Retinal pigment epithelial cell (primary cell): Measurements from ENCODE around the gene ASAP2.
A peak's percentile ranks its signal among the peaks of the same experiment; 100 is the strongest.

Experiments
- DNase-seq: peaks from one replicate; pipeline ENCODE4 v3.0.0-alpha.2; 2010; ENCODE audit warnings: low read depth
- H3K4me3 ChIP-seq: 2 replicates; pipeline ENCODE4 v1.5.1; 2011; ENCODE audit warnings: mild to moderate bottlenecking, low read length, control low read depth, moderate library complexity
- TF ChIP-seq, protein P1 (sequence below): conservative IDR thresholded peaks from 2 replicates; pipeline ENCODE4 v1.5.1; 2011; ENCODE audit warnings: low read depth, low read length, control low read depth, inconsistent platforms

Gene ASAP2

DNA sequence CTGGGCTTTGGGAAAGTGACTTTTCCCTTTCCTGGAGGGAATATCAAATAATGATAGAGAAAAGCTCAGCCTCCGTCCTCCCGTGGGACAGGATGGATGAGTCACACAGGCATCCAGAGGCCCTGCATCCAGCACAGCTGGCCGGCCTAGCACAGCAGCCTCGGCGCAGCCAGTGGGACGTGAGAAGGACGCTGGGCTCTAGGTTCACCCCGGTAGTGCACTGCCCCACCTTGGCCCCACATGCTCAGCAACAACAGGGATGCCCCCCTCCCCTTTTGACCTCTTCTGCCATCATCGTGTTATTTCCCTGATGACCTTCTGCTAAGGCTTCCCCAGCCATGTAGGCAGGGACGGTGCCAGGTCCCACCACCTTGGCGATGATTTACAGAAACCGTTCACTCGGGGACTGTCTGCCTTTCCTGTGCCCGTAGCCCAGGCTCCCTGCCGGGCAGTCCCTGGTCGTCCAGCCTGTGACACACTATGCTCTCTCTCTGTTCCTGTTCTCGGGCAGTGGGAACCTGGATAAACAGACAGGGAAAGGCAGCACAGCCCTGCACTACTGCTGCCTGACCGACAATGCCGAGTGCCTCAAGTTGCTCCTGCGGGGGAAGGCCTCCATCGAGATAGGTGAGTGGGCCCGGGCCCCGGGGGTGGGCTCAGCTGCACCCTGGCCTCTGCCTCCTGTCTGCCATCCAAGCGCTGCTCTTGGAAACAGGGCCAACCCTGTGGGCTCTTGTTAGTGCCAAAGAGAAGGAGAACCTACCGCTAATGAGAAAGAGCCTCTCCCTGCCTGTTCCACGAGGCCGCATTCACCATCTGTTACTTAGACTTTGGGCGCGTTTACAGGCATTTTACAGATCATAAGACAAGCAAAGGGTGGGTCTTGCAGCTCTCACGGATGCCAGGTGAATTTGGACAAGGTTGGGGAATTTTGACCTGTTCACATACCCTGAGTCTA is 172.1 kb downstream of the ASAP2 start:
- TF ChIP-seq, protein P1, sequence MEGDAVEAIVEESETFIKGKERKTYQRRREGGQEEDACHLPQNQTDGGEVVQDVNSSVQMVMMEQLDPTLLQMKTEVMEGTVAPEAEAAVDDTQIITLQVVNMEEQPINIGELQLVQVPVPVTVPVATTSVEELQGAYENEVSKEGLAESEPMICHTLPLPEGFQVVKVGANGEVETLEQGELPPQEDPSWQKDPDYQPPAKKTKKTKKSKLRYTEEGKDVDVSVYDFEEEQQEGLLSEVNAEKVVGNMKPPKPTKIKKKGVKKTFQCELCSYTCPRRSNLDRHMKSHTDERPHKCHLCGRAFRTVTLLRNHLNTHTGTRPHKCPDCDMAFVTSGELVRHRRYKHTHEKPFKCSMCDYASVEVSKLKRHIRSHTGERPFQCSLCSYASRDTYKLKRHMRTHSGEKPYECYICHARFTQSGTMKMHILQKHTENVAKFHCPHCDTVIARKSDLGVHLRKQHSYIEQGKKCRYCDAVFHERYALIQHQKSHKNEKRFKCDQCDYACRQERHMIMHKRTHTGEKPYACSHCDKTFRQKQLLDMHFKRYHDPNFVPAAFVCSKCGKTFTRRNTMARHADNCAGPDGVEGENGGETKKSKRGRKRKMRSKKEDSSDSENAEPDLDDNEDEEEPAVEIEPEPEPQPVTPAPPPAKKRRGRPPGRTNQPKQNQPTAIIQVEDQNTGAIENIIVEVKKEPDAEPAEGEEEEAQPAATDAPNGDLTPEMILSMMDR: no peak
- no peak overlapping the region for H3K4me3 ChIP-seq
- DNase-seq: no peak

DNA sequence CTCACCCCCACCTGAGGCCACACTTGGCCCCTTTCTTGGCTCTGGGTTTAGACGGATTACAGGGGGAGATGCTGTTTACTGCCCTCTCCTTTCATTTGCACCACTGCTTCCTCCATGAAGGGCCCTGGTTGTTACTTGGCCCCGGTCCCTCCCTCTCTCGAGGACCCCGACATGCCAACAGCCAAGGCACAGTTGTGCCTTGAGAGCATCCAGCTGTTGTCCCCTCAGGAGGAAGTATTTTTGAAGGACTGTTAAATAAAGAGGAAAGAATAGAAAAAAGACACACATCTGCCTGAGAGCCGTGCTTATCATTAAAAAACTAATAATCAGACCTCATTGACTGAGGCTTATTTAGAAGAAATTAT is 172.8 kb downstream of the ASAP2 start:
- DNase-seq: no peak
- TF ChIP-seq, protein P1: no peak
- H3K4me3 ChIP-seq: no peak overlapping the region

DNA sequence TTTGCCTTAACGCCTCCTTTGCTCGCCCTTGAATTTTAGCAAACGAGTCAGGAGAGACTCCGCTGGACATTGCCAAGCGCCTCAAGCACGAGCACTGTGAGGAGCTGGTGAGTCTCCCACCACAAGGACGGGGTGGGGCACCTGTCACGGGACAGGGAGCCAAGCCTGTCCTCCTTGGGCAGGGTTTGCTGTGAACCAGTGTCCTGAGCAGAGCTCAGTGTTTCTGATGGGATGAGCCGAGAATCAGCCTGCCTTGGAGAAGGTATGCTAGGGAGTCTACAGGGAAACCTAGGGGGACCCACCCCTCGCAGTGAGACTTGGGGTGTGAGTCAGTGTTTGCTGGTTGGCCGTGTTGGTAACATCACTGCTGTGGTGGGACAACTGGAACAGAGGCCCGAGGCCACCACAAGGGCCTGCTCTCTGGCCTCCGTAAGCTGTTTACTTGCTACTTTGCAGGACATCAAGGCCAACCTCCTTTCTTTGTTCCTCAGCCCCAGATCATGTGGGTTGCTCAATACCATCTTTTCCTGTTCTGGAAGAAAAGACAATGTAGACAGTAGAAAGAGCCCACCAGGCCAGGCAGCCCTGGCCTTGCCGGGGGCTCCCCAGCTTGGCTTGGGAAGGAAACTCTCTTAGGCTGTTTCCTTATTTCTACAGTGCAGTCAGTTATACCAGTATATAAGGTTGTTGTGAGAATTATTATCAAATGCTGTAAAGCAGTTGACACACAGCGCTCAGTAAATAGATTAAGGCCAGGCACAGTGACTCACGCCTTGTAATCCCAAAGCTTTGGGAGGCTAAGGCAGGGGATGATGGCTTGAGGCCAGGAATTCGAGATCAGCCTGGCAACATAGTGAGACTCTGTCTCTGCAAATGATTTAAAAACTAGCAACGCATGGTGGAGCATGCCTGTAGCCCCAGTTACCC is 174.4 kb downstream of the ASAP2 start:
- peak; percentile 98 for DNase-seq
- TF ChIP-seq, protein P1: no peak

DNA sequence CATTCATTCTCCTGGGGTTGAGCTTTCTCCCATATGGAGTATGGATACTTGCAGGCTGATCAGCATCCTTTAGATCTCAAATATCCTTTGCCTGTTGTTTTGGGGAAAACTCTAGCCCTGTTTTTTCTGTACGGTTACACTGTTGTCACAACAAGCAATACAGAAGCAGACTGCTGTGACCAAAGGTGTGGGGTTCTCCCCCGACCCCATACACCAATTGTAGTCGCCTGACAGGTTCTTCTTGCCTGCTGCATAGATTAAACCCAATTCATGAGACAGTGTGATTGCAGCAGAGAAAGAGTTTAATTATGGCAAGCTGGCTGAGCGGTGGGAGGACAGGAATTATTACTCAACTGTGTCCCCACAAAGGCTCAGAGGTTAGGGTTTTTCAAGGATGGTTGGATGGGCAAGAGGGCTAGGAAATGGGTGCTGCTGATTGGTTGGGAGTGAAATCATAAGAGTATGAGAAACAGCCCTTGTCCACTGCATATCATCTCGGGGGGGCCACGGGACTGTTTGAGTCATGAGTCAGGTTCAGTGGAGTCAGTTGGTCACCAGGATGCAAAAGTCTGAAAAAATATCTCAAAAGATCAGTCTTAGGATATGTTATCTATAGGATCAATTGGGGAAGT is 176.1 kb downstream of the ASAP2 start:
- DNase-seq: no peak
- TF ChIP-seq, protein P1: no peak
- no peak overlapping the region for H3K4me3 ChIP-seq

More for the DNA sequence above, 174.4 kb downstream of the ASAP2 start:
- H3K4me3 ChIP-seq: no peak overlapping the region

DNA sequence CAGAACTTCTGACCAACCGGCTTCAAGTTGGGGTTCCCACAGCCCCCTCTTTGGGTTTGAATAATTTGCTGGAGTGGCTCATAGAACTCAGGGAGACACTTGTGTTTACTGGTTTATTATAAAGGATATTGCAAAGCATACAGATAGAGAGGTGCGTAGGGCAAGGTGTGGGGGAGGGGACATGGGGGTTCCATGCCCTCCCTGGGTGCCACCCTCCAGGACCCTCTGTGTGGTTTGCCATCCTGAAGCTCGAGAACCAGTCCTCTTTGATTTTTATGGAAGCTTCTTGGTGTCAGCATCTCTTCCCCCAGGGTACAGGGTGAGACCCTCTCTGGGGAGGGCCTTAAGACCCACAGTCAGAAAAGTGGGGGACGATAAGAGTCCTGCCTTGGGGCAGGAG is 177.9 kb downstream of the ASAP2 start:
- H3K4me3 ChIP-seq: no peak overlapping the region
- TF ChIP-seq, protein P1: no peak
- no peak for DNase-seq

DNA sequence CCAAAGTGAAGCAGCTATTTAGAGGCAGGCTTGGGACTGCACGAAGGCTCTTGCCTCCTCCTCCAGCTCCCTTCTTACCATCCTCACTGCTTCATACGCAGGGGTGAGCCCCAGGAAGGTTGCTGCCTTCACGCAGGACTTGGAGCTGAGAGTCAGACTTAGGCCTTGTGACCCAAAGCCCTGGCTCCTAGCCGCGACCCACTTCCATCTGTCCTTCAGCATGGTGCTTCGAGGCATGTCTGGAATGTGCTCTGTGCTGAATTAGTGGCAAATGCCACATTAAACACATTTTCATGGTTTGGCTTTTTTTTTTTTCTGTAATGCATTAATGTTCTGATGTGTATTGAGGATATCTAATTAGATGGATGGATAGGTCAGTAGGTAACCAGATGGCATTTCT is 179.2 kb downstream of the ASAP2 start:
- TF ChIP-seq, protein P1: no peak
- H3K4me3 ChIP-seq: no peak overlapping the region
- peak; percentile 85 for DNase-seq
